Mucosa of descending colon (tissue), 3 donors: ENCODE data around the gene MCTP1. TPM values are rescaled to one million over a fixed set of nuclear protein-coding genes. Genes with fewer than 3 reads are reported as not detected.

ENCODE experiments used
- ATAC-seq: fragments of 200-7000 bp; cut with Tn5 transposase; one replicate; pipeline ENCODE4 v1.9.1; 2020; ENCODE audit warnings: mild to moderate bottlenecking, moderate library complexity
- DNase-seq, 3 donors: peaks; one replicate each; pipeline ENCODE4 v3.0.0-alpha.2; 2020
- H3K36me3 ChIP-seq: fragments of 200-600 bp; one replicate; pipeline ENCODE4 v1.8.0; 2021; ENCODE audit warnings: low read depth, mild to moderate bottlenecking
- H3K4me1 ChIP-seq: fragments of 200-600 bp; one replicate; pipeline ENCODE4 v1.8.0; 2021; ENCODE audit warnings: low read depth, mild to moderate bottlenecking
- H3K4me3 ChIP-seq: fragments of 200-600 bp; one replicate; pipeline ENCODE4 v1.8.0; 2021; ENCODE audit warnings: mild to moderate bottlenecking
- H3K9me3 ChIP-seq: fragments of 200-600 bp; one replicate; pipeline ENCODE4 v1.8.0; 2021; ENCODE audit warnings: mild to moderate bottlenecking
- CTCF ChIP-seq: fragments of 200-600 bp; IDR thresholded peaks from one replicate; pipeline ENCODE4 v1.8.0; 2022; ENCODE audit warnings: antibody characterized with exemption, mild to moderate bottlenecking
- intact Hi-C, 2 donors: fragments of 100-400 bp; cut with DNase I in 1 of 2; cut with micrococcal nuclease in 1 of 2; formaldehyde crosslinking; loops; one replicate each; pipeline versions ENCODE4 v1.11.0 to v1.11.1; 2022; cut with DNase I, micrococcal nuclease
- total RNA-seq, 3 donors: library from RNA; stranded (reverse); fragmentation: NEBNext Ultra II Directional in 2 of 3; extraction: Animal tissue kit (Norgen Biotek cat#: 25700) in 2 of 3; gene quantifications; one replicate each; pipeline versions ENCODE4 v1.2.1 to v1.2.4, GENCODE V29; 2021 to 2023
- donor health status: DM: no; HTN: no; CAD: no; lungs with moderate emphysema.
- donor health status: DM: no; HTN: no; CAD: no.
- donor health status: DM: no; HTN: yes; CAD: no.

The MCTP1 gene
- total RNA-seq, 3 donors from 2014 or later, result 6.8 to 12.3 (median 7.7) TPM

- no peaks in the 10 kb centered on the region for H3K36me3 ChIP-seq
- ATAC-seq (no peak), DNase-seq (no peak)
- no peaks in the 10 kb centered on the region for H3K4me1 ChIP-seq
- TF ChIP-seq CTCF, result no peak
- no peak overlapping the region for H3K4me3 ChIP-seq
- H3K9me3 ChIP-seq, result no peaks in the 10 kb centered on the region
- intact Hi-C loops, result no loop called here
These were observed 32.1 kb downstream of the MCTP1 start for GRCh38 chr5:95252801-95253200.

- intact Hi-C loops, result no loop called here
- Histone ChIP-seq H3K4me1 (no peaks in the 10 kb centered on the region), H3K9me3 (no peaks in the 10 kb centered on the region), H3K36me3 (no peaks in the 10 kb centered on the region), H3K4me3 (no peak overlapping the region)
- no peak for ATAC-seq
- TF ChIP-seq CTCF, result no peak
- no peak for DNase-seq
These were observed 33.7 kb downstream of the MCTP1 start for GRCh38 chr5:95251185-95251584.

GRCh38 chr5:95244479-95244878, 40.4 kb downstream of the MCTP1 start:
- ATAC-seq, result no peak
- intact Hi-C loops, result no loop called here
- H3K4me3 ChIP-seq, result no peak overlapping the region

GRCh38 chr5:95241635-95242034, 43.3 kb downstream of the MCTP1 start:
- Histone ChIP-seq H3K4me3 (no peak overlapping the region), H3K9me3 (no peaks in the 10 kb centered on the region), H3K36me3 (no peaks in the 10 kb centered on the region), H3K4me1 (no peaks in the 10 kb centered on the region)
- no peak for DNase-seq
- intact Hi-C loops, result no loop called here
- no peak for TF ChIP-seq CTCF
- ATAC-seq, result no peak

More at GRCh38 chr5:95244479-95244878, 40.4 kb downstream of the MCTP1 start:
- no peak for TF ChIP-seq CTCF
- Histone ChIP-seq H3K36me3 (no peaks in the 10 kb centered on the region), H3K4me1 (no peaks in the 10 kb centered on the region), H3K9me3 (no peaks in the 10 kb centered on the region)
- no peak for DNase-seq

GRCh38 chr5:95241161-95241560, 43.7 kb downstream of the MCTP1 start:
- no peak for TF ChIP-seq CTCF
- DNase-seq, result no peak
- no peak overlapping the region for H3K4me3 ChIP-seq

More at GRCh38 chr5:95241161-95241560, 43.7 kb downstream of the MCTP1 start:
- H3K36me3 ChIP-seq, result no peaks in the 10 kb centered on the region
- ATAC-seq, result no peak
- no peaks in the 10 kb centered on the region for H3K9me3 ChIP-seq
- H3K4me1 ChIP-seq, result no peaks in the 10 kb centered on the region
- intact Hi-C loops, result no loop called here
